ENCODE results near the gene PECR.

PECR gene

GRCh38 chr2:216072473-216072872 is 9.1 kb downstream of the PECR start:
- no peak overlapping the region for H3K4me3 ChIP-seq
- H3K9ac ChIP-seq (ENCODE audit: insufficient read length), result no peak overlapping the region
- no peak for DNase-seq (ENCODE audit: low read depth, low spot score)
- H3K27ac ChIP-seq, result no peak overlapping the region
- no peaks in the 10 kb centered on the region; the same call in 1 of the 2 replicates for H3K36me3 ChIP-seq (ENCODE audit: insufficient read depth, low read length)
- TF ChIP-seq POLR2AphosphoS5 (IDR thresholded peaks at IDR 0.05; ENCODE audit: borderline replicate concordance, low read depth, low read length), result no peak
- no peak for TF ChIP-seq FOXP2 (optimal IDR thresholded peaks at IDR 0.05; ENCODE audit: control extremely low read depth, extremely low read length, insufficient read depth)
- TF ChIP-seq EZH2 (IDR thresholded peaks at IDR 0.05), result no peak
- no peaks in the 10 kb centered on the region for H3K9me3 ChIP-seq (ENCODE audit: low read depth, low read length)

DNA sequence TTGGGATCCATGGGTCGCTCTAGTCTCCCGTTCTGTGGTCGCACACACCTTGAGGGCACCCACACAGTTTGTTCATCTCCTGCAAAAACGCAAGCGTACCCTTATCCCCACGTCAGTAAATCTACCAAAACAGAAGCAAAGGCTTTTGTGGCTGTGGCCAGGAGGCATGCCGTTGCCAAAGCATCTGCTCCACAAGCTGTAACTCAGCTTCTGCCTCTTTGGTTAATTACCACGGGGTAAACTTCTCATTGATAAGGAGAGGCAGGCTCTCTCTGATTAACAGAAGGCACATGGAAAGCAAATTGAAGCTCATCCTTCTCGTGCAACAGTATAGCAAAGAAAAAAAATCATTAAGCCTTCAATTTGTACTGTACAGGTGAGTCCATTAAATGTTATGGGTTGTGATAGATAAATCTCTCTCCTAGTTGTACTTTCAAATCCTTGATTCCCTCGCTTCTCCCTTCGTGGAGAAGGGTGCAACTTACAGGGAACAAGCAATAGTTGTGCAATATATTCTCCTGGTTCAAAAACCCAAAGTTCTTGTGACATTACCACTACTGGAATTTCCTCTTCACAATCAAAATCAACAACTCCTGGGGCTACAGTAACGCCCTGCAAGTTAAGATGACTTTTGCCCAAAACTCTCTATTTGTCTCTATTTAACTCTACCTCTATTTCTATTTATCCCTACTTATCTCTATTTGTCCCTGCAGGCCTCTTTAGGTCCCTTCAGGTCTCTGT is 10.3 kb downstream of the PECR start:
- Histone ChIP-seq H3K27ac (no peak overlapping the region), H3K9ac (ENCODE audit: insufficient read length) (no peak overlapping the region), H3K4me3 (no peak overlapping the region), H3K9me3 (ENCODE audit: low read depth, low read length) (no peaks in the 10 kb centered on the region), H3K36me3 (ENCODE audit: insufficient read depth, low read length) (no peaks in the 10 kb centered on the region; the same call in 1 of the 2 replicates)
- no peak for DNase-seq (ENCODE audit: low read depth, low spot score)
- TF ChIP-seq FOXP2 (optimal IDR thresholded peaks at IDR 0.05; ENCODE audit: control extremely low read depth, extremely low read length, insufficient read depth) (no peak), EZH2 (IDR thresholded peaks at IDR 0.05) (no peak), POLR2AphosphoS5 (IDR thresholded peaks at IDR 0.05; ENCODE audit: borderline replicate concordance, low read depth, low read length) (no peak)

DNA sequence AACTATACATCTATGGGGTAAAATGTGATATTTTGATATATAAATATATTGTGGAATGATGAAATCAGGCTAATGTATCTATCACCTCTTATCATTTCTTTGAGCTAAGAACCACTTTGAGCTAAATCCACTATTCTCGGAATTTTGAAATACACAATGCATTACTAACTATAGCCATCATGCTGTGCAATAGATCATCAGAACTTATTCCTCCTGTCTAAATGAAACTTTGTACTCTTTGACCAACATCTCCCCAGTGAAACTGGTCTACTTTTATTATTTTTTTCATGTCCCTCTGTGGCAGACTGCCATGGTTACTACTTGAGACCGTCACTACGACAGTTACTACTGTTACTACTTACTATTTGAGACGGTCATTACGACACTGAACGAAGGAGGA is 11.4 kb downstream of the PECR start:
- no peak for DNase-seq (ENCODE audit: low read depth, low spot score)
- Histone ChIP-seq H3K27ac (no peak overlapping the region), H3K4me3 (no peak overlapping the region), H3K9me3 (ENCODE audit: low read depth, low read length) (no peaks in the 10 kb centered on the region), H3K9ac (ENCODE audit: insufficient read length) (no peak overlapping the region), H3K36me3 (ENCODE audit: insufficient read depth, low read length) (peaks cover 6% of the 10 kb centered on the region)
- TF ChIP-seq EZH2 (IDR thresholded peaks at IDR 0.05), result no peak
- TF ChIP-seq FOXP2 (optimal IDR thresholded peaks at IDR 0.05; ENCODE audit: control extremely low read depth, extremely low read length, insufficient read depth), result no peak
- TF ChIP-seq POLR2AphosphoS5 (IDR thresholded peaks at IDR 0.05; ENCODE audit: borderline replicate concordance, low read depth, low read length), result no peak

DNA sequence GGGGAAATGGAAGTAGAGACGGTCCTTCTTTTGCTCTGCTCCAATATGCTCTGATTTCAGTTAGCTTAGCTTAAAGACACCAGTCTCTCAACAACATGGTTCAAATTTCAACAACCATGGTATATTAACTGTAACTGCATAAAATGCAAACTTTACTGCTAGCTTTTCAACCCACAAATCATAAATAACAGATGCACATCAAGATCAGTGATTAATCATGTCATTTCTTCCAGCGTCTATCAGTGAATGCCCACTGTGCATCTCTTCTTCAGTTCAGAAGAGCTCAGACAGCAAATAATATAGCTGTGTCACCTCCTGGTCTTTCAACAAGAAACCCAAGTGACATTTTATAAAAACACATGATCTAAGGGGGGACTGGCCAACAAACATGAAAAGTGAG is 12.6 kb downstream of the PECR start:
- H3K27ac ChIP-seq, result no peak overlapping the region
- peaks cover 14% of the 10 kb centered on the region for H3K36me3 ChIP-seq (ENCODE audit: insufficient read depth, low read length)
- no peaks in the 10 kb centered on the region for H3K9me3 ChIP-seq (ENCODE audit: low read depth, low read length)
- H3K4me3 ChIP-seq, result no peak overlapping the region
- TF ChIP-seq FOXP2 (optimal IDR thresholded peaks at IDR 0.05; ENCODE audit: control extremely low read depth, extremely low read length, insufficient read depth), result no peak
- TF ChIP-seq EZH2 (IDR thresholded peaks at IDR 0.05), result no peak
- TF ChIP-seq POLR2AphosphoS5 (IDR thresholded peaks at IDR 0.05; ENCODE audit: borderline replicate concordance, low read depth, low read length), result no peak
- no peak for DNase-seq (ENCODE audit: low read depth, low spot score)
- no peak overlapping the region for H3K9ac ChIP-seq (ENCODE audit: insufficient read length)

DNA sequence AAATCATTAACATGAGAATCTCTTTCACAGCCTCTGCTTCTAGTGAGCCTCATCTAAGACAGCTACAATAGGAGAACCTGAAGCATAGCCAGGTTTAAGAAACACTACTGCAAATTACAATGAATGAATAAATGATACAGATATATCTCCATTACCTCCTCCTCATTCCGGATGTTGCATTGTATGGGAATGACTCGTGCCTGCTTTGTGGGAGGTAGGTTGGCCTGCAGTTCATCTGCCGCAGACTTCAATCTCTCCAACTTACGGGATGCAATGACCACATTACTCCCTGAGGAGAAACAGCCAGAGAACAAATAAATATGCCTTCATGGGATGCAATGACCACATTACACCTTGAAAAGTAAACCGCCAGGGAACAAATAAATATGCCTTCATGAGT is 15.4 kb downstream of the PECR start:
- no peak for TF ChIP-seq EZH2 (IDR thresholded peaks at IDR 0.05)
- TF ChIP-seq POLR2AphosphoS5 (IDR thresholded peaks at IDR 0.05; ENCODE audit: borderline replicate concordance, low read depth, low read length), result no peak
- TF ChIP-seq FOXP2 (optimal IDR thresholded peaks at IDR 0.05; ENCODE audit: control extremely low read depth, extremely low read length, insufficient read depth), result no peak
- no peak overlapping the region for H3K4me3 ChIP-seq

GRCh38 chr2:216064665-216065064 is 16.9 kb downstream of the PECR start:
- H3K36me3 ChIP-seq (ENCODE audit: insufficient read depth, low read length), result peaks cover 27% of the 10 kb centered on the region
- H3K9me3 ChIP-seq (ENCODE audit: low read depth, low read length), result no peaks in the 10 kb centered on the region
- no peak overlapping the region for H3K9ac ChIP-seq (ENCODE audit: insufficient read length)
- no peak for DNase-seq (ENCODE audit: low read depth, low spot score)
- H3K4me3 ChIP-seq, result no peak overlapping the region
- no peak overlapping the region for H3K27ac ChIP-seq
- no peak for TF ChIP-seq FOXP2 (optimal IDR thresholded peaks at IDR 0.05; ENCODE audit: control extremely low read depth, extremely low read length, insufficient read depth)
- TF ChIP-seq EZH2 (IDR thresholded peaks at IDR 0.05), result no peak
- no peak for TF ChIP-seq POLR2AphosphoS5 (IDR thresholded peaks at IDR 0.05; ENCODE audit: borderline replicate concordance, low read depth, low read length)

More for the DNA sequence above, 15.4 kb downstream of the PECR start:
- DNase-seq (ENCODE audit: low read depth, low spot score), result no peak
- Histone ChIP-seq H3K27ac (no peak overlapping the region), H3K9me3 (ENCODE audit: low read depth, low read length) (no peaks in the 10 kb centered on the region), H3K9ac (ENCODE audit: insufficient read length) (no peak overlapping the region), H3K36me3 (ENCODE audit: insufficient read depth, low read length) (peaks cover 21% of the 10 kb centered on the region)

DNA sequence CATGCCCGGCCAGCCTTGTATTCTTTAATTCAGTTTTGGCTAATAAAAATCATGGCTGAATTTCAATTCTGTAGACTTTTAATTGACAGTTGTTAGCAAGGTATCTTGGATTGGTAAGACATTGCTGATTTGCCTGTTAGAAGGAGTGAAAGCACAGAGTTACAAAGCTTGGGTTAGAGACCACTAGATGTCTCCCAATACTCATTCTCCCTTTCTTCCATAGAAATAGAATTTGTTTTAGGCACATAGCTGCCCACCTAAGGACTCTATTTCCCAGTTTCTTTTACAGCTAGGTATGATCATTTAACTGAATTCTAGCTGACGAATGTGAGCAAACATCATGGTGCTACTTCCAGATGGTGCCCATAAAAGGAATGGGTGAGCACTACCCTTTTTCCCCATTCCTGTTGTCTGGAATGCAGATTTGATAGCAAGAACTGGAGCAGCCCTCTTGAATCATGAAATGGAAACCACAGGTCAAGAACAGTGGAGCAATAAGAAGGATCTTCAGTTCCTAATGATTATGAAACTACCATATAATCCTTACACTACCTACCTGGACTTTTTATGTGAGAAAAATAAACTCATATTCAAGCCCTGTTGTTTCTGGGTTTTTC is 17.5 kb downstream of the PECR start:
- H3K4me3 ChIP-seq, result no peak overlapping the region
- H3K9ac ChIP-seq (ENCODE audit: insufficient read length), result no peak overlapping the region
- no peak for DNase-seq (ENCODE audit: low read depth, low spot score)
- TF ChIP-seq EZH2 (IDR thresholded peaks at IDR 0.05) (no peak), FOXP2 (optimal IDR thresholded peaks at IDR 0.05; ENCODE audit: control extremely low read depth, extremely low read length, insufficient read depth) (no peak), POLR2AphosphoS5 (IDR thresholded peaks at IDR 0.05; ENCODE audit: borderline replicate concordance, low read depth, low read length) (no peak)
- H3K9me3 ChIP-seq (ENCODE audit: low read depth, low read length), result no peaks in the 10 kb centered on the region
- H3K36me3 ChIP-seq (ENCODE audit: insufficient read depth, low read length), result peaks cover 33% of the 10 kb centered on the region
- no peak overlapping the region for H3K27ac ChIP-seq

DNA sequence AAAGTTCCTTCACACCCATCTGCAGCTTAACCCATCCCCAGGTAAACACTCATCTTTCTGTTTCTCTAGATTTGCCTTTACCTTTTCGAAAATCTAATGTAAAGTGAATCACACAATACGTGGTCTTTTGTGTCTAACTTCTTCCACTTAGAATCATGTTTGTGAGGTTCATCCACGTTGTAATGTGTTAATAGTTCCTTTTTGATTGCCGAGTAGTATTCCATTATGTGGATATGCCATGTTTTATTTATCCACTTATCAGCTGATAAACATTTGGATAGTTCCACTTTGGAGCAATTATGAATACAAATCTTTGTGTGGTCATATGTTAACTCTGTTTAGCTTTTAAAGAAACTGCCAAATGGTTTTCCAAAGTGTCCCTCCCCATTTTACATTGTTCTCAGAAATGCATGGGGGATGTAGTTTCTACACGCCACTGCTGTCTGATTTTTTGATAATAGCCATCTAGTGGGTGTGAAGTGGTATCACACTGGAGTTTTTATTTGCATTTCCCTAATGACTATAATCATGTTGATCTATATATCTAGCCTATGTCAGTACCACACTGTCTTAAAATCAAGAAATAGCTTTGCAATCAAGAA is 22.3 kb downstream of the PECR start:
- no peak overlapping the region for H3K4me3 ChIP-seq
- no peak overlapping the region for H3K27ac ChIP-seq
- no peak for DNase-seq (ENCODE audit: low read depth, low spot score)
- H3K9ac ChIP-seq (ENCODE audit: insufficient read length), result no peak overlapping the region
- TF ChIP-seq FOXP2 (optimal IDR thresholded peaks at IDR 0.05; ENCODE audit: control extremely low read depth, extremely low read length, insufficient read depth), result no peak
- TF ChIP-seq EZH2 (IDR thresholded peaks at IDR 0.05), result no peak
- TF ChIP-seq POLR2AphosphoS5 (IDR thresholded peaks at IDR 0.05; ENCODE audit: borderline replicate concordance, low read depth, low read length), result no peak
- no peaks in the 10 kb centered on the region for H3K9me3 ChIP-seq (ENCODE audit: low read depth, low read length)
- H3K36me3 ChIP-seq (ENCODE audit: insufficient read depth, low read length), result peaks cover 20% of the 10 kb centered on the region
